A549 (cell line): ENCODE results near the gene GALNT15. TPM values are rescaled to one million over a fixed set of nuclear protein-coding genes. Genes with fewer than 3 reads are reported as not detected.

Experiments
- ATAC-seq, 2 experiments: fragments of 200-7000 bp in 1 of 2; fragments of >200 bp in 1 of 2; cut with Nextera tagmentation in 1 of 2; cut with Tn5 transposase in 1 of 2; 3 replicates each; pipeline versions ENCODE4 v1.8.0 to v1.9.1; 2018 to 2020; ENCODE audit warnings: mild to moderate bottlenecking in 1 of 2, moderate library complexity in 1 of 2
- CTCF ChIA-PET: fragments of 300-600 bp; sonication (Branson Sonifier 250); formaldehyde crosslinking; extraction: SDS; loops from one replicate; lab custom pipeline; 2021; ENCODE audit warnings: antibody characterized with exemption, inconsistent platforms; lab: Yijun Ruan, JAX
- POLR2A ChIA-PET: fragments of 350-600 bp; formaldehyde crosslinking; extraction: SDS; loops from one replicate; lab custom pipeline; 2021; ENCODE audit warnings: antibody characterized with exemption, inconsistent platforms; lab: Yijun Ruan, JAX
- DNase-seq, 2 experiments: peaks; one replicate each; pipeline versions ENCODE4 v3.0.0 to v3.0.0-alpha.2; 2011 to 2016; ENCODE audit warnings: low read depth in 1 of 2, low spot score in 1 of 2
- FAIRE-seq: peaks from 2 replicates; lab custom pipeline; 2011; peaks lifted over from hg19 to GRCh38; lab: Jason Lieb, UNC
- H3K27ac ChIP-seq, 2 experiments: fragments of >200 bp; sonication (Bioruptor Twin); formaldehyde crosslinking; 3 replicates each; pipeline ENCODE4 v1.5.1; 2016 to 2017
- H3K4me1 ChIP-seq: fragments of >200 bp; sonication (Bioruptor Twin); formaldehyde crosslinking; 3 replicates; pipeline ENCODE4 v1.6.1; 2016
- H3K4me2 ChIP-seq: fragments of >200 bp; sonication (Bioruptor Twin); formaldehyde crosslinking; 3 replicates; pipeline ENCODE4 v1.6.1; 2016
- H3K4me3 ChIP-seq: fragments of >200 bp; sonication (Bioruptor Twin); formaldehyde crosslinking; 3 replicates; pipeline ENCODE4 v1.5.1; 2016
- H3K9me3 ChIP-seq: fragments of >200 bp; sonication (Bioruptor Twin); formaldehyde crosslinking; 3 replicates; pipeline ENCODE4 v1.6.1; 2016
- ATOH8 ChIP-seq: fragments of 250-450 bp; sonication (Bioruptor Pico); IDR thresholded peaks from 2 replicates; pipeline ENCODE4 v1.5.0; 2020; ENCODE audit warnings: low read depth, mild to moderate bottlenecking, moderate library complexity
- BCL3 ChIP-seq: fragments of >200 bp; sonication (Bioruptor Twin); formaldehyde crosslinking; IDR thresholded peaks from 3 replicates; pipeline ENCODE4 v1.6.1; 2016
- CBX8 ChIP-seq: fragments of 200-600 bp; sonication (generic); IDR thresholded peaks from 2 replicates; pipeline ENCODE4 v1.6.1; 2016
- CHD2 ChIP-seq: fragments of 150-350 bp; IDR thresholded peaks from 2 replicates; pipeline ENCODE4 v1.6.1; 2014; ENCODE audit warnings: low read length; ENCODE audit not compliant: partially characterized antibody
- E2F6 ChIP-seq: IDR thresholded peaks from 2 replicates; pipeline ENCODE4 v1.6.1; 2012; ENCODE audit warnings: low read depth, borderline replicate concordance
- ELK1 ChIP-seq: fragments of 150-350 bp; IDR thresholded peaks from 2 replicates; pipeline ENCODE4 v1.6.1; 2014; ENCODE audit warnings: low read depth, mild to moderate bottlenecking, low read length
- ESRRA ChIP-seq: fragments of 150-350 bp; IDR thresholded peaks from 2 replicates; pipeline ENCODE4 v1.6.1; 2014; ENCODE audit warnings: mild to moderate bottlenecking, low read length, borderline replicate concordance
- FOSL2 ChIP-seq, 2 experiments: fragments of 450-650 bp in 1 of 2; fragments of >200 bp in 1 of 2; sonication (Bioruptor Twin) in 1 of 2; formaldehyde crosslinking; IDR thresholded peaks; 2 replicates each; pipeline versions ENCODE4 v1.5.0 to v1.6.1; 2016 to 2020; ENCODE audit warnings: mild to moderate bottlenecking in 1 of 2, moderate library complexity in 1 of 2
- FOXS1 ChIP-seq: fragments of 250-450 bp; sonication (Bioruptor Pico); IDR thresholded peaks from 2 replicates; pipeline ENCODE4 v1.5.0; 2020; ENCODE audit warnings: mild to moderate bottlenecking, moderate library complexity
- GATA3 ChIP-seq: IDR thresholded peaks from 2 replicates; pipeline ENCODE4 v1.6.1; 2012; ENCODE audit warnings: borderline replicate concordance
- HOXB5 ChIP-seq: fragments of 250-450 bp; sonication (Bioruptor Pico); IDR thresholded peaks from 2 replicates; pipeline ENCODE4 v1.5.0; 2020; ENCODE audit warnings: mild to moderate bottlenecking, moderate library complexity
- JUNB ChIP-seq: fragments of >200 bp; sonication (Bioruptor Twin); formaldehyde crosslinking; IDR thresholded peaks from 2 replicates; pipeline ENCODE4 v1.6.1; 2016
- MAFK ChIP-seq: fragments of 450-650 bp; IDR thresholded peaks from 2 replicates; pipeline ENCODE4 v1.6.1; 2014; ENCODE audit not compliant: partially characterized antibody
- POLR2A ChIP-seq: IDR thresholded peaks from 2 replicates; pipeline ENCODE4 v1.6.1; 2012; ENCODE audit warnings: mild to moderate bottlenecking, low read length
- POLR2AphosphoS2 ChIP-seq: conservative IDR thresholded peaks from 2 replicates; pipeline ENCODE4 v1.6.1; 2012; ENCODE audit warnings: low read length, improper control_type of control experiment, inconsistent platforms
- RAD21 ChIP-seq, 2 experiments: fragments of >200 bp in 1 of 2; sonication (Bioruptor Twin) in 1 of 2; formaldehyde crosslinking in 1 of 2; IDR thresholded peaks in 1 of 2; conservative IDR thresholded peaks in 1 of 2; 2 replicates in 1 of 2; 3 replicates in 1 of 2; pipeline ENCODE4 v1.6.1; 2012 to 2018; ENCODE audit warnings: inconsistent platforms in 1 of 2
- REST ChIP-seq: fragments of 200-600 bp; sonication (generic); IDR thresholded peaks from 2 replicates; pipeline ENCODE4 v1.6.1; 2016; ENCODE audit warnings: antibody characterized with exemption, mild to moderate bottlenecking, moderate library complexity
- RNF2 ChIP-seq: fragments of 200-600 bp; sonication (generic); IDR thresholded peaks from 2 replicates; pipeline ENCODE4 v1.6.1; 2016; ENCODE audit warnings: low read depth, mild to moderate bottlenecking, antibody characterized with exemption, moderate library complexity, borderline replicate concordance
- SREBF2 ChIP-seq: fragments of 450-650 bp; IDR thresholded peaks from 2 replicates; pipeline ENCODE4 v1.6.1; 2014; ENCODE audit warnings: mild to moderate bottlenecking, moderate library complexity
- TFCP2L1 ChIP-seq: fragments of 250-450 bp; sonication (Bioruptor Pico); IDR thresholded peaks from 2 replicates; pipeline ENCODE4 v1.5.0; 2021; ENCODE audit warnings: mild to moderate bottlenecking
- TP53 ChIP-seq: fragments of 250-450 bp; sonication (Bioruptor Pico); IDR thresholded peaks from 2 replicates; pipeline ENCODE4 v1.5.0; 2021; ENCODE audit warnings: mild to moderate bottlenecking, moderate library complexity
- ZFP36 ChIP-seq: fragments of 450-650 bp; IDR thresholded peaks from 2 replicates; pipeline ENCODE4 v1.6.1; 2014; ENCODE audit warnings: borderline replicate concordance; ENCODE audit not compliant: partially characterized antibody
- ZNF302 ChIP-seq: fragments of 250-450 bp; sonication (Bioruptor Pico); IDR thresholded peaks from 2 replicates; pipeline ENCODE4 v1.9.0; 2021; ENCODE audit warnings: inconsistent platforms, mild to moderate bottlenecking, moderate library complexity
- WGBS: methylation state at CpG from one replicate; pipeline ENCODE4 v1.1.6; 2017; ENCODE audit errors: missing lambda C conversion rate; 5-methylcytosine and 5-hydroxymethylcytosine counted together
- polyA plus RNA-seq, 4 experiments: library from polyadenylated mRNA; depleted of rRNA in 3 of 4; stranded (reverse); fragments of >200 nt; fragmentation: RNase III in 1 of 4; extraction: RNeasy Plus Mini Kit Qiagen cat#74134 plus additional on column Dnase treatment in 1 of 4; gene quantifications; 2 replicates in 3 of 4; 3 replicates in 1 of 4; pipeline ENCODE4 v1.2.3, GENCODE V29; 2011 to 2017

Gene GALNT15
- polyA plus RNA-seq, 2 of the 4 experiments (the other 2 are of a cell fraction), result 0.04 TPM; not detected in 1

- CTCF ChIA-PET, result interaction anchor here (0.5 to 1.3 kb wide), 6 partner anchors 9 to 36 kb away, joined by 3 read pairs; no protein-coding TSS in a partner anchor
- WGBS, result 35% methylated on average over 4 of the region's 4 CpGs
- DNase-seq (no peak), FAIRE-seq (no peak), ATAC-seq (no peak)
- no peak for TF ChIP-seq CHD2
- TF ChIP-seq TFCP2L1, result no peak
- no peak for TF ChIP-seq HOXB5
- no peak for TF ChIP-seq BCL3
- TF ChIP-seq ZNF302 (CRISPR knock-in tag), result no peak
- TF ChIP-seq SREBF2, result no peak
- no peak for TF ChIP-seq POLR2A
- TF ChIP-seq CBX8, result no peak
- no peak for TF ChIP-seq TP53 (CRISPR knock-in tag)
- TF ChIP-seq JUNB, result no peak
- no peak for TF ChIP-seq E2F6
- TF ChIP-seq ELK1, result no peak
- TF ChIP-seq ATOH8 (CRISPR knock-in tag), result no peak
- no peak for TF ChIP-seq POLR2AphosphoS2
- TF ChIP-seq REST, result no peak
- no peak for TF ChIP-seq RAD21 (conservative IDR thresholded peaks at IDR 0.05 in 1 of 2, IDR thresholded peaks at IDR 0.05 in 1 of 2)
- TF ChIP-seq MAFK, result no peak
- H3K4me1 ChIP-seq, result no peaks in the 10 kb centered on the region
- no peak overlapping the region for H3K27ac ChIP-seq
- no peak overlapping the region for H3K4me2 ChIP-seq
- H3K9me3 ChIP-seq, result no peaks in the 10 kb centered on the region
- H3K4me3 ChIP-seq, result no peak overlapping the region
- POLR2A ChIA-PET, result no interaction called here
These were observed 39.9 kb downstream of the GALNT15 start for GRCh38 chr3:16214366-16214765.

GRCh38 chr3:16216373-16216935 is 42.0 kb downstream of the GALNT15 start:
- no peak overlapping the region for H3K4me2 ChIP-seq
- H3K9me3 ChIP-seq, result no peaks in the 10 kb centered on the region
- no peaks in the 10 kb centered on the region for H3K4me1 ChIP-seq
- ATAC-seq (no peak), DNase-seq (no peak), FAIRE-seq (no peak)
- ChIA-PET CTCF (interaction anchor here (0.6 kb wide), 2 partner anchors 28 to 31 kb away, joined by 3 read pairs; no protein-coding TSS in a partner anchor), POLR2A (no interaction called here)
- H3K4me3 ChIP-seq, result no peak overlapping the region
- 88% methylated on average over 17 of the region's 17 CpGs for WGBS
- TF ChIP-seq ESRRA (no peak), FOXS1 (CRISPR knock-in tag) (no peak), RNF2 (no peak), FOSL2 (IDR thresholded peaks at IDR 0.05) (no peak), FOSL2 (CRISPR knock-in tag; IDR thresholded peaks at IDR 0.05) (no peak), GATA3 (no peak), REST (no peak), ZFP36 (no peak)
- no peak overlapping the region for H3K27ac ChIP-seq
